ENCODE results near the gene AFF3.

AFF3 gene

GRCh38 chr2:99854236-99854852, 288.0 kb downstream of the AFF3 start:
- DNase-seq (ENCODE audit: low read depth), result no peak

GRCh38 chr2:99852956-99853355, 289.4 kb downstream of the AFF3 start:
- no peak for DNase-seq (ENCODE audit: low read depth)

GRCh38 chr2:99852376-99852934, 289.9 kb downstream of the AFF3 start:
- no peak for DNase-seq (ENCODE audit: low read depth)

- DNase-seq (ENCODE audit: low read depth), result no peak
Observed at GRCh38 chr2:99851811-99852210, 290.6 kb downstream of the AFF3 start.

DNA sequence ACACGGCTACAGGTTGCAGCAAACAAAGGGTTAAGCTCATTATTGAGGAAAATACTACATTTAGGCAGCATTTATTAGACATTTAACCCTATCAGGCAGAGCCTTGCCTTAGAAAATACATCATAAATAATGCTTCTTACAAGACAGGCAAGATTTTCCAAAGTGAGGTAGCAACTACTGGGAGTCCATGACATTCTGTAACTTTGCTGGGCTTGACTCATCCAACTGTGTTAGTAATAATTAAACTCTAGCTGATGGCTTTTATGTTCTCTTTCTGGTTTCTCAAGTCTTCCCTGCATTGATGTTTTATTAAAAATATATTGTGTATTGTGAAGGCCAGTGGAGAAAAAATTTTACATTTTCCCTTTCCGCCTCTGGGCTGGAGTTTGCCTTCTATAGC, 291.3 kb downstream of the AFF3 start:
- no peak for DNase-seq (ENCODE audit: low read depth)

DNA sequence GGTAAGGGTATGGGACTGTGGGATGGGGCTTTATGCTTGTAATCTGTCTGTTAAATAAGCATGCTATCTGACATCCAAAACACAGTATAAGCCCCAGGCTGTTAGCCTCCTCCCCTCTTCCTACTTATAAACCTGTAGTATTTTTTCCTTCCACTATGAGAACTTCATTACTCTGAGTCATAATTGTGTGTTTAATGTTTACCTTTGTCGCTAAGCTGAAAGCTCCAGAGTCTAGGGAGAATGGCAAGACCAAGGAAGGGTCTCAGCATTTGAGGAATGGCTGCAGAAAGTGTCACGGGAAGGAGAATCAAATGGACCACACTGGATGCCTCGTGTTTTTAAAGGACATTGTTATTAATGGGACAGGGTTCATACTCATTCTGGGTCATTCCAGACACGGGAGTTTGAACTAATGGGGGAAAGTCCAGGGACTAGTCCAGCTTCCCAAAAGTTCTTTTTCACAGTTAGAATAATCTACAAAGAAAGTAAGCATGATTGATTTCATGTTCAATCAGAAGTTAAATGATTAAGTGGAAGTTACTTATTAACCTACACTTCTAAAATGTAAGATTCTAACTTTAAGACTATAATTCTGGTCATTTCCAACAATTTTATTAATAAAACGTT, 292.2 kb downstream of the AFF3 start:
- DNase-seq (ENCODE audit: low read depth), result no peak

- DNase-seq (ENCODE audit: low read depth), result no peak
Observed at GRCh38 chr2:99846462-99847107, 295.8 kb downstream of the AFF3 start.

DNA sequence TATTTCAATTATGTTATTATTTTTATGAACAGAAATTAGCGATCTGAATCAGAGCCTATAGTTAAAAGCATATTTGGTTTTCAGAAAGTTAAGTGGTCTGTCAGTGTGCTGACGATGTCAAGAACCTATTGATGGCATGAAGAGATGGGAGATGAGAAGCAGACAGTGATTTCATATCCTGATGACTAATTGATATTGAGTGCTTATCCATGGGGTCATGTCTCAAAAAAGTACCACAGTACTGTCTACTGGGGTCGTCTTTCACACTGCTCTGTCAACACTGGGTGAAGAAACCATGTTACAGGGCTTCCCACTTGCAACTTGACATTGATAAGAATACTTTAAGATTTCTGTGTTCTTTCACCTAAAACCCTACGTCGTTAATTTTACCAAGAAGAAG, 297.1 kb downstream of the AFF3 start:
- no peak for DNase-seq (ENCODE audit: low read depth)

- no peak for DNase-seq (ENCODE audit: low read depth)
Observed at GRCh38 chr2:99842451-99842850, 299.9 kb downstream of the AFF3 start.

GRCh38 chr2:99841749-99842148, 300.6 kb downstream of the AFF3 start:
- no peak for DNase-seq (ENCODE audit: low read depth)

- DNase-seq (ENCODE audit: low read depth), result no peak
Observed at GRCh38 chr2:99840831-99841230, 301.6 kb downstream of the AFF3 start.

- DNase-seq (ENCODE audit: low read depth), result no peak
Observed at GRCh38 chr2:99836690-99837605, 305.4 kb downstream of the AFF3 start.

- no peak for DNase-seq (ENCODE audit: low read depth)
Observed at GRCh38 chr2:99834426-99834825, 308.0 kb downstream of the AFF3 start.

DNA sequence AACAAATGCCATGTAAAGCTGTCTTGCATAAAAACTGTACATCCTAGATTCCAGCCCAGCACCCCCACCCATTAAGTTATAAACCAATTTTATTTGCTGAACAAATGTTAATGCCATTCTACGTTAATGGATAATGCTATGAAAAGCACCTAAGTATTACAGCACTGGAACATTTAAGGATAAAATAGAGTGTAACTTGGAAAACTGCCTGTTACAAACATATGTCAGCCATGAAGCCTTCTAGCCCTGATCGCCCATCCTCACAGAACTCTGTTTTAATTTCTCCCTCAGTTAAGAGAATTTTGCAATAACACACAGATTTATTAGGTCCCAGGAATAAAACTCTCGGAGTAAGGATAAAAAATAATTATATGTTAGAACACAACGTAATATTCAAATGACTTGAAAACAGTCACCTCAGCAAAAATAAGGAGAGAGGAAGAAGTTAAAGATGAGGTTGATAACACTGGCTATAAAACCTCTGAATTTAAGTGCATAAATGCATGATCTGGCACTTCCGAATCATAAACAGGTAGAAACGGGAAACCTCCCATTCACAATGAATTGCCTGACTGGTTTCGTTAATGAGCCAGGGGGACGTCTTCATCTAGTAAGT, 308.7 kb downstream of the AFF3 start:
- no peak for DNase-seq (ENCODE audit: low read depth)

GRCh38 chr2:99832926-99833325, 309.5 kb downstream of the AFF3 start:
- no peak for DNase-seq (ENCODE audit: low read depth)

DNA sequence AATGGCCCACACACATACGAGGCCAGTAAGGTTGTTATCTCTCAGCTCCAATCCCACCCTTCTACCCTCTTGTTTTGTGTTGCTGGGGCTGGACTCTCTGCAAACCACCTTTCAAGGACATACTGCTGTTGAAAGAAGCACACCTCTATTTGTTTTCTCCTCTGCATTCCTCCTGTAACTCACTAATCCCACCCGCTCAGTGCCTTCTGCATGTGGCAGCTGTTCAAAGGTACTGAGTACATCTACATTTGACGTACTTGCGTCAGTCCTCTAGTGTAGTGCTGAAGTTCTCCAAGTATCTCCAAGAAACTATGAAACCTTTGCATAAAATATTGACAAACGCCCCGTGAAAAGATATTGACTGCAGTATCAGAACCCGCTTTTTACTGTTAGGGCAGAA, 310.6 kb downstream of the AFF3 start:
- no peak for DNase-seq (ENCODE audit: low read depth)

DNA sequence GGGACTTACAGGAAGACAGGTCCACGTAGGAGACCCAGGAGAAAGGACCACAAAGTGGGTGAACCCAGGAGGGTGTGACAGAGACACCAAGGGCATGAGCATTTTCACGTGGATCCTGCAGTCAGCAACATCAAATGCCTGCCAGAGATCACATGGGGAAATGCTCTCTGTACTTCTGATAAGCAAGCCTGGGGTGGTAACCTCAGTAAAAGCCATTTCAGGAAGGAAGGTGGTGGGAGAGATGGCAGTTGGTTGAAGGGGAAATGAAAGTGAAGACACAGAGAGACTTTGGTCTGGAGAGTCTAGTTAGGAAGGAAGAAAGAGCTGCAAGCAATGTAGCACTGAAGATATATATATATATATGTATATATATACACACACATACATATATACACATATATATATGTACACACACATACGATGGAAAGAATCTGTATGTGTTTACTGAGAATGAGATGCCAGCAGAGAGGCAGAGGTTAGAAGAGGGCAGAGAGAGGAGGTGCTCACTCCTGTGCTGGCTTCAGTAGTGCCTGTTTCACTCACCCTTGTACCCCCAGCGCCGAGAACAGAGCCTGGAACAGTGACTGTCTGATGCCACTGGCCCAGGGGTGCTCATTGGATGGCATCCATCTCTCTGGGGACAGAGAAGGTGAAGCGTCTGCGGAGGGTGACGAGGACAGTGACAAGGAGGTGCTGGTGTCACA, 314.9 kb downstream of the AFF3 start:
- no peak for DNase-seq (ENCODE audit: low read depth)

DNA sequence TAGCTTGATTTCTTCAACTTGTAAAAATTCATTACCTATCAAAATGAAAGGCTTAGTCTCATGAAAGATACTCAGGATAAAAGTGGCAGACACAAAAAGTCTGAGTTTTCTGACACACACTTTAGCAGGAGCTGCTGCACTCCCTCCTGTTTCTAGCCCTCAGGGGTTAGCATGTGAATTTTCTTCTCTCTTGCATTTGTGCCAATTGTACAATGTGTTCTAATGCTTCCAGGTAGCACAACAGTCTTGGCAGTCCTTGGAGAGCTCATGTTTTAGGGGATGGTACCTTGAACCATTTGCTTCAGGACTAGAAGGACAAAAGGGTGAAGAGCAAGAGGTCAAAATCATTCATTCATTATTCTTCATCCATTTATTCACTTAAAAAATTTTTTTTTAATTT, 316.8 kb downstream of the AFF3 start:
- no peak for DNase-seq (ENCODE audit: low read depth)

- no peak for DNase-seq (ENCODE audit: low read depth)
Observed at GRCh38 chr2:99824758-99825157, 317.6 kb downstream of the AFF3 start.

DNA sequence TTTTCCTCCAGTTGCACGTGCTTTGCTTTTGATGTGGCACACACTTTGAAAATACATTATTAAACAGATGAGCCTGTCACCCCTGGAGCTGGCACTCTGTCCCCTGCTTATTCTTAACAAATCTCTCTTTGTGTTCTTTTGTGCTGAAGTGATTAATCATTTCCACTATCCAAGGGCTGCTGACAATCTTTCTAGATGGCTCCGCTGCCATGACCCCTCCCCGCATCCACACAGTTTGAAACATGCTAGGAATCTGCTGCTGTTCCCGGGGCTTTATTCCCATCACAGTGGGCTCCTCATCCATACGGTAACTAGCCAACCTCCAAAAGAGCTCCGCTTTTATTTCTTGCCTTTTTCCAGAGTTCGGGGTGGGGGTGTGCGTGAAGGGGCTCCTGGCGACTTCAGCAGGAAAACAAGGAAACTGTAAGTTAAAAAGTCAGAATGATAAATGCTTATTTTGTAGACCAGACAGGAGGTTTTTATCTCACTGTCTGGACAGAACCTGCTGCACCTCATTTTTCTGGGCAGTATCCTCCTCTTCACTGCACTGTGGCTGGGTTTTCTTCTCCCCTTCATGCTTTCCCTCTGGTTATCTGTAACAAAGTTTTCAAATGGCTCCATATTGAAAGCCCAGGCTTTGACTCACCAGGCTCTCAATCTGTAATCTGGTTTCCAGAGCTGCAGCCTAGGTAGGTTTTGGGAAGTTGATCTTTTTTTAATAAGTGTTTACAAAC, 319.7 kb downstream of the AFF3 start:
- no peak for DNase-seq (ENCODE audit: low read depth)

GRCh38 chr2:99821984-99822383, 320.4 kb downstream of the AFF3 start:
- DNase-seq (ENCODE audit: low read depth), result no peak

Data from stimulated activated CD8-positive, alpha-beta memory T cell treated with anti-CD3 and anti-CD28 coated beads, Interleukin-12 subunit alpha, Interleukin-12 subunit beta, amount 100 ng/mL, for 4 hours (primary cell).